Tibial nerve (tissue), 4 donors: ENCODE measurements around the gene DIP2B.

Experiments used
- EP300 ChIP-seq, 2 donors: sonication (generic); formaldehyde crosslinking; IDR thresholded peaks; one replicate each; pipeline ENCODE4 v1.6.1; 2017; ENCODE audit warnings: antibody characterized with exemption in 2 of 2, mild to moderate bottlenecking in 1 of 2
- POLR2A ChIP-seq, 2 donors: fragments of 450-650 bp; IDR thresholded peaks; one replicate each; pipeline ENCODE4 v1.6.1; 2017; ENCODE audit warnings: antibody characterized with exemption in 2 of 2, mild to moderate bottlenecking in 2 of 2, moderate library complexity in 2 of 2
- TF ChIP-seq, protein P1 (sequence below), 5 experiments: fragments of 200-600 bp in 3 of 5; fragments of 450-650 bp in 2 of 5; sonication (generic) in 3 of 5; IDR thresholded peaks; one replicate each; pipeline ENCODE4 v1.5.1; 2016 to 2019; ENCODE audit warnings: antibody characterized with exemption in 5 of 5, mild to moderate bottlenecking in 3 of 5, moderate library complexity in 2 of 5

DNA sequence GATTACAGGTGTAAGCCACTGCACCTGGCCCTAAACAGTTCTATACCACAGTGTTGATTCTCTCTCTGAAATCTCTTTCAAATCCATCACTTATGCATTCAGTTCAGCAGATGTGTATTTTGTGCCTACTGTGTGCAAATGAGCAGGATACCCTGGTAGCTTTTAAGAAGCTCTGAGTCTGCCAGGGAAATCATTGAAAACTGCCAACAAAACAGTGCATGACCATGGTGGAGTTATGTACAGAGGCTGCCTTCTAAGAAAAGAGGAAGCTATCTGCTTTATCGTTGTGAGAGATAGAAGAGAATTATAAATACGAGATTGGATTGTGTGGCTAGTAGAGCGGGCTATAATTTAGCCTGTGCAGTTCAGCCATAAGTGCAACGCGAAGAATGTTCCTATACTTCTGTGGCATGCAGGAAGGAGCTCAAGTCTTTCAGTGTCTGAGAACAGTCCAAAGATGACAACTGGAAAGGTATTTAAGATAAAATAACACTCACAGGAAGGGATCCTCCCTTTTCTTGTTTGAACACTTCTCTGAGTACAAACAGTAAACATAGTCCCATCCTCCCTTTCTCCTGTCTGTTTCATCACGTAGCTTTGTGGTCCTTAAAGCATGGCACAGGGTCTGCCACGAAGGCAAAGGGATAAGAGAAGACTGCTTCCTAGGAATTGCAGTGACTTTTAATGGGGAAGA is 4.3 kb downstream of the DIP2B start:
- TF ChIP-seq, protein P1, sequence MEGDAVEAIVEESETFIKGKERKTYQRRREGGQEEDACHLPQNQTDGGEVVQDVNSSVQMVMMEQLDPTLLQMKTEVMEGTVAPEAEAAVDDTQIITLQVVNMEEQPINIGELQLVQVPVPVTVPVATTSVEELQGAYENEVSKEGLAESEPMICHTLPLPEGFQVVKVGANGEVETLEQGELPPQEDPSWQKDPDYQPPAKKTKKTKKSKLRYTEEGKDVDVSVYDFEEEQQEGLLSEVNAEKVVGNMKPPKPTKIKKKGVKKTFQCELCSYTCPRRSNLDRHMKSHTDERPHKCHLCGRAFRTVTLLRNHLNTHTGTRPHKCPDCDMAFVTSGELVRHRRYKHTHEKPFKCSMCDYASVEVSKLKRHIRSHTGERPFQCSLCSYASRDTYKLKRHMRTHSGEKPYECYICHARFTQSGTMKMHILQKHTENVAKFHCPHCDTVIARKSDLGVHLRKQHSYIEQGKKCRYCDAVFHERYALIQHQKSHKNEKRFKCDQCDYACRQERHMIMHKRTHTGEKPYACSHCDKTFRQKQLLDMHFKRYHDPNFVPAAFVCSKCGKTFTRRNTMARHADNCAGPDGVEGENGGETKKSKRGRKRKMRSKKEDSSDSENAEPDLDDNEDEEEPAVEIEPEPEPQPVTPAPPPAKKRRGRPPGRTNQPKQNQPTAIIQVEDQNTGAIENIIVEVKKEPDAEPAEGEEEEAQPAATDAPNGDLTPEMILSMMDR (IDR thresholded peaks at IDR 0.05), result no peak
- TF ChIP-seq POLR2A (IDR thresholded peaks at IDR 0.05) (no peak), EP300 (IDR thresholded peaks at IDR 0.05) (no peak)
